HepG2 (cell line): ENCODE data around the gene PRKCB. TPM values are rescaled to one million over a fixed set of nuclear protein-coding genes. Genes with fewer than 3 reads are reported as not detected.

ENCODE experiments used
- ATAC-seq: fragments of 200-7000 bp; cut with Tn5 transposase; 3 replicates; pipeline ENCODE4 v1.9.1; 2020; ENCODE audit warnings: mild to moderate bottlenecking, moderate library complexity
- BruUV-seq: library from RNA; stranded (reverse); fragments of 400-500 nt; replicated peaks from 2 replicates; lab custom pipeline; 2021; lab: Mats Ljungman, UMichigan
- CTCF ChIA-PET: fragments of 300-600 bp; formaldehyde crosslinking; extraction: SDS; loops from one replicate; lab custom pipeline; 2021; ENCODE audit warnings: low total read pairs, inconsistent platforms, low intra/inter-chr PET ratio; lab: Yijun Ruan, JAX
- POLR2A ChIA-PET: fragments of 350-600 bp; sonication (Branson Sonifier 250); formaldehyde crosslinking; loops from one replicate; lab custom pipeline; 2020; ENCODE audit warnings: antibody characterized with exemption, inconsistent platforms; lab: Yijun Ruan, JAX
- DNase-seq: peaks from one replicate; pipeline ENCODE4 v3.0.0-alpha.2; 2015; ENCODE audit warnings: low spot score
- FAIRE-seq: peaks from 3 replicates; lab custom pipeline; 2011; peaks lifted over from hg19 to GRCh38; lab: Jason Lieb, UNC
- H2AFZ ChIP-seq: one replicate; pipeline ENCODE4 v1.6.1; 2011; ENCODE audit warnings: low read length, inconsistent platforms
- H3K27ac ChIP-seq: fragments of 300-600 bp; 3 replicates; pipeline ENCODE4 v1.8.0; 2011; ENCODE audit warnings: mixed run types, mild to moderate bottlenecking, mixed read lengths, low read length, inconsistent platforms; ENCODE audit not compliant: insufficient read depth; ENCODE audit errors: extremely low read length
- H3K27me3 ChIP-seq, 2 experiments: fragments of 200-600 bp in 1 of 2; 2 replicates in 1 of 2; 3 replicates in 1 of 2; pipeline versions ENCODE4 v1.6.0 to v1.8.0; 2011; ENCODE audit warnings: low read length in 2 of 2, mild to moderate bottlenecking in 2 of 2, moderate library complexity in 2 of 2, inconsistent platforms in 1 of 2; ENCODE audit not compliant: insufficient read depth in 2 of 2, control insufficient read depth in 1 of 2
- H3K36me3 ChIP-seq, 2 experiments: fragments of 200-600 bp in 1 of 2; replicated peaks in 1 of 2; 2 replicates in 1 of 2; 3 replicates in 1 of 2; pipeline versions ENCODE4 v1.5.1 to v1.8.0; 2011; ENCODE audit warnings: low read length in 2 of 2, inconsistent platforms in 1 of 2; ENCODE audit not compliant: insufficient read depth in 2 of 2, control insufficient read depth in 1 of 2
- H3K4me1 ChIP-seq: 2 replicates; pipeline ENCODE4 v1.5.1; 2012; ENCODE audit warnings: low read length, inconsistent platforms; ENCODE audit not compliant: insufficient read depth
- H3K4me2 ChIP-seq: 2 replicates; pipeline ENCODE4 v1.6.0; 2011; ENCODE audit warnings: low read depth, low read length, inconsistent platforms
- H3K4me3 ChIP-seq, 3 experiments: fragments of 200-600 bp in 1 of 3; sonication (generic), shearing (Covaris generic) in 1 of 3; replicated peaks in 1 of 3; 2 replicates each; pipeline ENCODE4 v1.5.1; 2011 to 2016; ENCODE audit warnings: low read length in 3 of 3, inconsistent platforms in 2 of 3, low read depth in 2 of 3, mild to moderate bottlenecking in 2 of 3, control low read depth in 1 of 3, mixed read lengths in 1 of 3; ENCODE audit not compliant: insufficient read depth in 1 of 3
- H3K79me2 ChIP-seq: one replicate; pipeline ENCODE4 v1.6.1; 2011; ENCODE audit warnings: low read length, inconsistent platforms; ENCODE audit not compliant: insufficient read depth
- H3K9ac ChIP-seq: 2 replicates; pipeline ENCODE4 v1.6.0; 2011; ENCODE audit warnings: mild to moderate bottlenecking, low read depth, low read length, inconsistent platforms; ENCODE audit not compliant: insufficient read depth
- H3K9me3 ChIP-seq: 2 replicates; pipeline ENCODE4 v1.5.1; 2012; ENCODE audit warnings: mild to moderate bottlenecking, low read length
- H4K20me1 ChIP-seq: 2 replicates; pipeline ENCODE4 v1.6.0; 2011; ENCODE audit warnings: inconsistent platforms, mild to moderate bottlenecking, low read length, moderate library complexity; ENCODE audit not compliant: insufficient read depth
- E2F2 ChIP-seq: sonication (generic); formaldehyde crosslinking; IDR thresholded peaks from 2 replicates; pipeline ENCODE4 v1.4.0; 2020; ENCODE audit warnings: missing genetic modification reagents, borderline replicate concordance
- ETV5 ChIP-seq: IDR thresholded peaks from 2 replicates; pipeline ENCODE4 v1.6.1; 2018; ENCODE audit warnings: missing biosample characterization, missing genetic modification reagents, inconsistent platforms, borderline replicate concordance
- HOXA3 ChIP-seq: sonication (generic); formaldehyde crosslinking; IDR thresholded peaks from 2 replicates; pipeline ENCODE4 v1.5.0; 2020; ENCODE audit warnings: missing genetic modification reagents
- PAF1 ChIP-seq: IDR thresholded peaks from 2 replicates; pipeline ENCODE4 v1.6.1; 2016; ENCODE audit warnings: missing genetic modification reagents, missing compliant biosample characterization
- RBM22 ChIP-seq: fragments of 200-400 bp; formaldehyde crosslinking; optimal IDR thresholded peaks from 2 replicates; pipeline ENCODE3; 2017; ENCODE audit warnings: mild to moderate bottlenecking, low read length, moderate library complexity
- USF2 ChIP-seq, 2 experiments: sonication (generic) in 1 of 2; formaldehyde crosslinking in 1 of 2; IDR thresholded peaks; 2 replicates each; pipeline versions ENCODE4 v1.5.1 to v1.6.1; 2011 to 2020; ENCODE audit warnings: borderline replicate concordance in 1 of 2, low read depth in 1 of 2, low read length in 1 of 2, mild to moderate bottlenecking in 1 of 2, missing genetic modification reagents in 1 of 2, moderate library complexity in 1 of 2
- ZBED4 ChIP-seq: sonication (generic); formaldehyde crosslinking; IDR thresholded peaks from 2 replicates; pipeline ENCODE4 v1.4.0; 2020; ENCODE audit warnings: missing genetic modification reagents, borderline replicate concordance
- ZBTB34 ChIP-seq: sonication (generic); formaldehyde crosslinking; IDR thresholded peaks from 2 replicates; pipeline ENCODE4 v1.8.0; 2022; ENCODE audit warnings: mild to moderate bottlenecking, missing genetic modification reagents
- ZNF598 ChIP-seq: sonication (generic); formaldehyde crosslinking; IDR thresholded peaks from 2 replicates; pipeline ENCODE4 v1.5.1; 2020; ENCODE audit warnings: mild to moderate bottlenecking, missing genetic modification reagents, borderline replicate concordance
- WGBS: methylation state at CpG from one replicate; pipeline ENCODE4 v1.1.6; 2017; ENCODE audit warnings: low lambda C conversion rate; 5-methylcytosine and 5-hydroxymethylcytosine counted together
- in situ Hi-C: cut with HindIII; loops from 2 replicates; pipeline ENCODE4 v1.10.0; 2017; ENCODE audit warnings: low pct_unique_long_range_greater_than_20kb; ENCODE audit not compliant: extremely low pct_ligation_motif_present
- intact Hi-C: fragments of 100-400 bp; cut with micrococcal nuclease; formaldehyde crosslinking; loops from one replicate; pipeline ENCODE4 v1.10.0; 2022; ENCODE audit not compliant: unreplicated experiment
- polyA plus RNA-seq, 8 experiments: library from polyadenylated mRNA; depleted of rRNA in 3 of 8; stranded (reverse) in 7 of 8; unstranded in 1 of 8; fragments of >200 nt; fragmentation: Illumina TruSeq in 4 of 8; extraction: Trizol in 4 of 8; gene quantifications; 2 replicates each; pipeline versions ENCODE4 v1.2.1 to v1.2.3, GENCODE V29; 2011 to 2016; ENCODE audit warnings: low read depth in 4 of 8, missing spikeins in 1 of 8, mixed read lengths in 1 of 8; ENCODE audit not compliant: insufficient read depth in 1 of 8
- total RNA-seq, 5 experiments: library from RNA; depleted of rRNA; stranded (reverse); fragments of >200 nt; fragmentation: Illumina TruSeq; extraction: Trizol; gene quantifications; 2 replicates each; pipeline ENCODE4 v1.2.3, GENCODE V29; 2016; ENCODE audit warnings: low read depth in 1 of 5
- TF ChIP-seq, protein P1 (sequence below), 2 experiments: sonication (generic) in 1 of 2; formaldehyde crosslinking in 1 of 2; IDR thresholded peaks; 2 replicates each; pipeline versions ENCODE4 v1.4.0 to v1.6.1; 2018 to 2020; ENCODE audit warnings: missing genetic modification reagents in 2 of 2, borderline replicate concordance in 1 of 2, low read depth in 1 of 2, mild to moderate bottlenecking in 1 of 2, missing biosample characterization in 1 of 2

Gene PRKCB
- total and polyA plus RNA-seq, 2 of the 13 experiments (the other 11 are each of a cell fraction or from before 2014, with no cell fraction given), result 0.01 TPM; not detected in 1

GRCh38 chr16:24077966-24078365 lies 242.2 kb downstream of the PRKCB start:
- Histone ChIP-seq H3K27ac (no peak overlapping the region), H2AFZ (no peak overlapping the region), H3K4me1 (no peaks in the 10 kb centered on the region), H3K4me3 (no peak overlapping the region), H3K9ac (no peak overlapping the region), H3K79me2 (no peaks in the 10 kb centered on the region), H4K20me1 (no peaks in the 10 kb centered on the region), H3K36me3 (no peaks in the 10 kb centered on the region), H3K9me3 (no peaks in the 10 kb centered on the region), H3K27me3 (0 out of 5 replicates have a peak, but pooled peaks cover 0 to 3% of the 10 kb centered on the region in 2 experiments), H3K4me2 (no peak overlapping the region)
- ChIA-PET POLR2A (no interaction called here), CTCF (no interaction called here)
- in situ Hi-C loops, result loop anchor here (10.0 kb wide), 1 partner anchor 177 kb away; the partner anchor contains the start of gene CACNG3
- intact Hi-C loops, result no loop called here
- ATAC-seq (no peak), DNase-seq (no peak), FAIRE-seq (no peak)
- no CpG with 5 or more reads among the region's 8 CpGs for WGBS
- no TSS peak for BruUV-seq
- TF ChIP-seq USF2 (IDR thresholded peaks at IDR 0.05; ENCODE audit: low read depth, low read length) (no peak), USF2 (CRISPR knock-in tag; IDR thresholded peaks at IDR 0.05; ENCODE audit: borderline replicate concordance) (no peak), ZBTB34 (CRISPR knock-in tag) (no peak), RBM22 (no peak), ZBED4 (CRISPR knock-in tag) (no peak), E2F2 (no peak), PAF1 (no peak), HOXA3 (CRISPR knock-in tag) (no peak), ETV5 (CRISPR knock-in tag) (no peak), ZNF598 (CRISPR knock-in tag) (no peak)
- TF ChIP-seq, protein P1, sequence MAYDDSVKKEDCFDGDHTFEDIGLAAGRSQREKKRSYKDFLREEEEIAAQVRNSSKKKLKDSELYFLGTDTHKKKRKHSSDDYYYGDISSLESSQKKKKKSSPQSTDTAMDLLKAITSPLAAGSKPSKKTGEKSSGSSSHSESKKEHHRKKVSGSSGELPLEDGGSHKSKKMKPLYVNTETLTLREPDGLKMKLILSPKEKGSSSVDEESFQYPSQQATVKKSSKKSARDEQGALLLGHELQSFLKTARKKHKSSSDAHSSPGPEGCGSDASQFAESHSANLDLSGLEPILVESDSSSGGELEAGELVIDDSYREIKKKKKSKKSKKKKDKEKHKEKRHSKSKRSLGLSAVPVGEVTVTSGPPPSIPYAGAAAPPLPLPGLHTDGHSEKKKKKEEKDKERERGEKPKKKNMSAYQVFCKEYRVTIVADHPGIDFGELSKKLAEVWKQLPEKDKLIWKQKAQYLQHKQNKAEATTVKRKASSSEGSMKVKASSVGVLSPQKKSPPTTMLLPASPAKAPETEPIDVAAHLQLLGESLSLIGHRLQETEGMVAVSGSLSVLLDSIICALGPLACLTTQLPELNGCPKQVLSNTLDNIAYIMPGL (CRISPR knock-in tag; IDR thresholded peaks at IDR 0.05; ENCODE audit: borderline replicate concordance in 1 of 2, low read depth in 1 of 2), result no peak
